GM19452 (cell line): ENCODE measurements around the gene SPTSSB.
A peak's percentile ranks its signal among the peaks of the same experiment; 100 is the strongest.

Experiments used
- ATAC-seq: cut with Tn5 transposase; IDR thresholded peaks from one replicate; pipeline ENCODE4 v1.9.1; 2021; ENCODE audit not compliant: unreplicated experiment

SPTSSB gene, protein sequence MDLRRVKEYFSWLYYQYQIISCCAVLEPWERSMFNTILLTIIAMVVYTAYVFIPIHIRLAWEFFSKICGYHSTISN

DNA sequence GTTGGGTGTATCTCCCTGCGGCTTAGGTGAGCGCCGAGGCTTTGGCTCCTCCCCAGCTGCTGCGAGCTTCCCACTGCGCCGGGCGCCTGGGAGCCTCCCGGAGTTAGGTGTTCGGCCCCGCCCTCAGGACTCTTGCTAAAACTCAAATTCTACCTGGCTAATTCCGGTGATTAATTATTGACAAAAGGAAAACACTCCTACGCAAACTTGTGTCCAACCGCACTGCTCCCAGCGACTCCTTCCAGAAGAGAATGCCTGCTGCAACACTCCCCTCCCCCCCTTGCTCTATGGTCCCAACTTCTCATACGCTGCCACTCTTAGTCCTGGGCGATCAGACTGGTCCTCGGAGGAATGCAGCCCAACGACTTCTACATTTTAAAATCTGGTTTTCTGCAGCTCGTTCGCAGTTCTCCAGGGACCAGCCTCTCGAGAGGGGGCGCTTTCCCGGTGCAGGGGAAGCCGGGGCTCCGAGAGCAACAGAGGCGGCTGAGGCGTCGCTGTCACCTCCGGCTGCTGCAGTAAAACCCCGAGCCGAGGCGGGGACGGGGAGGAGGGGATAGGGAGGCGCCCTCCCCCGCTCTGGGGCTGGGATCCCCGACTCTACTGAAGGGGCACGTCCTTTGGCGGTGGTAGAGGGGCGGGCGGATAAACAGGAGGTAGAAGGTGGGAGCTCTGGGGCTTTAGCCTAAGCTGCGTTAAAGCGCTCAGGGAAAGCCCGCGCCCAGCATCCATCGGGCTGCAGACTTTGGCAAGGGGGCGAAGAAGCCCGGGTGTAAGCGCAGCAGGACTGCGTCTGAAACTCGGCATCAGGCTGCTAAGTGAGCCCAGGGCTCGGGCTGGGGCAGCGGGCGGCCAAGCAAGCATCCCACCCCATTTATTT is at the start of gene SPTSSB:
TSS of gene SPTSSB (minus strand) at position 77 of the 880 bp plus-strand sequence. CDS start 25,194 bp downstream, outside the sequence.
- ATAC-seq: peak; percentile 56

GRCh38 chr3:161420746-161421145 is 49.4 kb upstream of the SPTSSB start:
- no peak for ATAC-seq

DNA sequence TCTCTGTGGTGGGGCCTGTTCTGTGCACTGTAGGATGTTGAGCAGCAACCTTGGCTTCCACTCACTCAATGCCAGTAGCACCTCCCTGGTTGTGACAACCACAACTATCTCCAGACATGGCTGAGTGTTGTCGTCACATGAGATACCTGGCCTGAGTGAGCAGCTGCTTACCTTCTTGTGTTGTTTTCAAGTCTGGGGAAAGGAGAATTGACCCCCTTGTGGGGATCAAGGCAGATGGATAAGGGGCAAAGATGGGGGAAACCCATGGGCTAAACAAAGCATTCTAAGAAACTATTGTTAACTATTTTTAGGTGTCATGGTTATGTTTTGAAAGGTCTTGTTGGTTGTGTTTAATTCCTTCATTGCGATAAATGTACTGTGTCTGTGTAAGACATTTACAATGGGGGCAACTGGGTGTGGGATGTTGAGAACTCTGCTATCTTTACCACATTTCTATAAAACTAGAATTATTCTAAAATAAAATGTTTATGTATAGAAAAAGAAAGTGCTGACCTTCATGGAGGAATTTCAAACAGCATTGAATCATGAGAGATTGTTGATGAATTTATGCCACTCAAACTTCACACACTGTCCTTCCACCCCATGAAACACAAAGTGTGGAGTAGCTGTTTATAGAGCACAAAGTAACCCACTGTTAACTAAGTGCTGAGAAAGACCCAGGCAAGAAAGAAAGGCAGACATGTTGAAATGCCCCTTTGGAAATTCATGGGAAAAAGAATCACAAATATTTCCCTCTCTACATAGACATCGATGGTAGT is 48.4 kb upstream of the SPTSSB start:
- ATAC-seq: no peak

DNA sequence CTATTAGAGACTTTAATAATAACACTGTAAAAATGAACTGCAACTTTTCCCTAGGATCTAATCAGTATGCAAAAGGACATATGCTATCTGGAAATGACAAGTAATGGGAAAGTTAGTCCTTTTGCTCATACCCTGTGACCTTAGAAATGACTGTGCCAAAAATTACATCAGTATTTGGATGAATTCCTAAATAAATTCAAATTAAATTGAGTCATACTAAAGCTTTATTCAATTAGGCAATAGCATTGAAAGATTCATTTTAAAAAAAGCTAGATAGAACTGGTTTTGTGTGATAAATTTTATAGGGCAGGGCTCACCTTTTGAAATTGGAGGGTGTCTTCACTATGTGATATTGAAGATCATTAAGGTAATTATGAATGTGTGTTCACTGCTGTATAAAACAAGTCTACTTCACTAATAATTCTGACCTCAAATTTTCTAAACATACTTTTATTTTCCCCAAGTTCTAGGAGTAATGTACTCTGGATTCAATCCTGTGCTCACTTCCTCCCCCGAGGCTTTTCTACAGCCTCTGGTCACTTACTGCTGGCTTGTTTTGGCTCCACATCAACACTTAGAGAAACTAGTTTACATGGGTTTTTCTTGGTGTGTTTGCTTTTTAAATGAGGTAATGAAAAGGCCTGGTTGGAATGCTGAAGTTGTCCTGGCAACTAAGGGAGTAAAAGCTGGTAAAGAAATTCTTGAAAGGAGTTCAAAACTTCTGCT is 44.4 kb upstream of the SPTSSB start:
- ATAC-seq: no peak

DNA sequence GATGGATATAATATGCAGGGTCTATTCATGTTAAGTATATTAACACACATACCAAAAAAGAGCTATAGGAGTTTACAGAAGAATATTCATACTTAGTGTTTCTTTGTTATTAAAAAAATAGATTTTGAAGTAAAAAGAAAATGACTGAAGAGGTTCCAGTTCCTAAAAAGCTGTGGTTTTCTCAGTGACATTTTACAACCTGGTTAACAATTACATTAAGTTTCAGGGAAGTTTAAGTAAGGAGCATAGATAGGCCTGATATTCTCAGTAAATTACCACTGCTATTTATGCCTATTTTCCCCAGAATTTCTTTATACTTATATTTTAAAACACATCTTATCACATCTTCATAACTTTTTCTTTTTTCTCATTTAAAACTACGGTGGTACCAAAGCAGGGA is 43.6 kb upstream of the SPTSSB start:
- peak; percentile 53 for ATAC-seq

- ATAC-seq: no peak
Observed at GRCh38 chr3:161413855-161414210, 42.5 kb upstream of the SPTSSB start.

GRCh38 chr3:161413127-161413854 is 42.0 kb upstream of the SPTSSB start:
- no peak for ATAC-seq

DNA sequence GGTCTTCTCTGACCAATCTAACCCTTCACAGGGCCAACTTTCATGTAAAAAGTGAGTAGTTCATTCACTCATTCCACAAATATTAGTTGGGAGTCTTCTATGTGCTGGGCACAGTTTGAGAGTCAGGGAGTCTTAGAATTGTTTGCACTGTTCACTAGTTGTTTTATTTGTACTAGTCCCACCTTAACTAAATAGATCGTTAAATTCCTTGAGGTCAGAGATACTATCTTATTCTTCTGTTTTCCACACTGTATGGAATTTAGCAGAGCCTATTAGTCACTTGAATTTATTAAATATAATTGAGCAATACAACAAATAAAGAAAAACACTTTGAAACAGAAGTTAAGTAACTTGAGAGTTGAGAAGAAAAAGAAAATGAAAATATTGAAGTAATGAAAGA is 40.8 kb upstream of the SPTSSB start:
- no peak for ATAC-seq

- no peak for ATAC-seq
Observed at GRCh38 chr3:161409858-161410257, 38.5 kb upstream of the SPTSSB start.

DNA sequence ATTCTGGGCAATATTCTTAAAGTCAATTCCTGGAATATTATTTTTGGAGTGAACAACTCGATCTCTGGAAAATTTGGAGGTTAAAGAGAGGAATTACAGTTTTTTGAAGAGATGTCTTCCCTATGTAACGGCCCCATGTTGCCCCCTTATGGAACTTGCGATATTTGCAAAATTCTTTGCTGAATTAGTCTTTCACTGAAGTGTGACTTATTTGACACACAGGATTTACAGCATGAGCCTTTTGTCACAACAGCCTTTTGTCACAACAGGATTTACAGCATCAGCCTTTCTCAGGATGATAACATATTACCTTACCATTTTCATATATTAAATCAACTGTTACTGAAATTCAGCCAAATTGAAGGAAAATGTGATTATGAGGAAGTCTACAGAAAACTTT is 37.8 kb upstream of the SPTSSB start:
- no peak for ATAC-seq

- no peak for ATAC-seq
Observed at GRCh38 chr3:161406594-161407555, 35.6 kb upstream of the SPTSSB start.

- no peak for ATAC-seq
Observed at GRCh38 chr3:161405836-161406235, 34.5 kb upstream of the SPTSSB start.

DNA sequence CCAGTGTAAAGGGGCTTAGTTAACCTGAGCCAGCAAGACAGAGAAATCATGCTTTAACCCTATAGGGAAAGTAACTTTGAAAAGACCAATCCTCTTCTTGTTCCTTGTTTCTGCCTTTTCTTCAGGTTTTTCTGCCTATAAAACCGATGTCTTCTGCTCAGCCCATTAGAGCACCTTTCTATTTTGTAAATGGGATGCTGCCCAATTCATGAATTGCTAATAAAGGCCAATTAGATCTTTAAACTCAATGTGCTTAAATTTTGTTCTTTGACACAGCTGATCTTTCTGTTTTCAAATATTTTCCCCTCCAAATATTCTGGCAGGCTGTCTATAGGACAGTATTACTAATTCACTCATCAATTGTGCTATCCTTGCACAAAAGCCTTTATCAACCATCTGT is 33.8 kb upstream of the SPTSSB start:
- ATAC-seq: no peak

GRCh38 chr3:161403251-161403650 is 31.9 kb upstream of the SPTSSB start:
- ATAC-seq: no peak

GRCh38 chr3:161401389-161401788 is 30.1 kb upstream of the SPTSSB start:
- ATAC-seq: no peak

- ATAC-seq: no peak
Observed at GRCh38 chr3:161400650-161401049, 29.3 kb upstream of the SPTSSB start.

- ATAC-seq: no peak
Observed at GRCh38 chr3:161395115-161396012, 24.0 kb upstream of the SPTSSB start.

DNA sequence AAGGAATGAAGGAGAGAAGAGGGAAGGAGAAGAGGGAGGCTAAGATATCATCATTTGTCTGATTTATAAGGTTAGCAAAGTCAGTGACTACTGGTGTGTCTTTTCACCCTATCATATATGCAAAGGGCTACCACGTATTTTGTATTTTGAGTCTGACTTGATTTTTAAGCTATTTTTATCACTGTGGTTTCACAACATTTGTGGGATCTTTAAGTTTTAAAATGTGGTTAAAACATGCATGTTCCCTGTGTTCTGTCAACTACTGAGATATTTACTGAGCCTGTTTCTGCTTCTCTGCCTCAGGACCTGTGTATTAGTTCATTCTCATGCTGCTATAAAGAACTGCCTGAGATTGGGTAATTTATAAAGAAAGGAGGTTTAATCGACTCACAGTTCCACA is 22.5 kb upstream of the SPTSSB start:
- peak; percentile 74 for ATAC-seq

DNA sequence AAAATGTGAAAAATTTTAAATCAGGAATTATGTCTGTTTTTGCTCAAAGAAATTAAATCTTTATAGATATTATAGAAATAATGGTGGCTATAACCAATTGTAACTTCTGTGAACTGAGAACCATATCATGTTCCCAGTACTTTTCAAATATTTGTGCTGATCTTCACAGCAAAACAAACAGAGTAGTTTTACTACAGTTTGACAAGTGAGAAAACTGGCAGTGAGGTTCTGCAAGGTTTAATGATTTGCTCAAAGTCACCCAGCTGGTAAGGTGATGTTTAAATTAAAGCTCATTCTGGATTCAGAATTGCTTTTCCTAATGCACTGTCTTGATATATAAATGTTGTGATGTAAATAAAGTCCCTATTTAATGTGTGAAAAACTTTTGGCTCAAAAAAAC is 22.0 kb upstream of the SPTSSB start:
- no peak for ATAC-seq
